Nephron (organoid): Measurements from ENCODE around the gene RELN.

Experiments used
- H3K27ac Mint-ChIP-seq, 3 experiments: 2 replicates each; pipeline ENCODE4 v1.8.0; 2020; ENCODE audit warnings: mixed read lengths in 3 of 3, mild to moderate bottlenecking in 2 of 3, moderate library complexity in 1 of 3
- H3K27me3 Mint-ChIP-seq: 2 replicates; pipeline ENCODE4 v1.8.0; 2021; ENCODE audit warnings: low read depth, mild to moderate bottlenecking, moderate library complexity, mixed read lengths
- H3K36me3 Mint-ChIP-seq: 2 replicates; pipeline ENCODE4 v1.8.0; 2020; ENCODE audit warnings: low read depth, mixed read lengths
- H3K4me1 Mint-ChIP-seq: 2 replicates; pipeline ENCODE4 v1.8.0; 2020; ENCODE audit warnings: mixed read lengths
- H3K4me3 Mint-ChIP-seq, 3 experiments: 2 replicates each; pipeline ENCODE4 v1.8.0; 2020; ENCODE audit warnings: mild to moderate bottlenecking in 3 of 3, mixed read lengths in 3 of 3, moderate library complexity in 2 of 3
- H3K9me3 Mint-ChIP-seq: 2 replicates; pipeline ENCODE4 v1.8.0; 2020; ENCODE audit warnings: mixed read lengths
- CTCF ChIP-seq, 3 experiments: fragments of 200-600 bp; sonication (generic); IDR thresholded peaks; one replicate each; pipeline ENCODE4 v1.5.0; 2021; ENCODE audit warnings: antibody characterized with exemption in 3 of 3; ENCODE audit not compliant: unreplicated experiment in 3 of 3

Gene RELN

GRCh38 chr7:103576641-103577040, 412.8 kb downstream of the RELN start:
- Mint-ChIP-seq H3K36me3 (no peaks in the 10 kb centered on the region), H3K27me3 (peaks cover 3% of the 10 kb centered on the region), H3K9me3 (no peaks in the 10 kb centered on the region), H3K4me3 (peak overlapping the region in 1 of 3 experiments; percentile 13), H3K4me1 (peaks cover 32% of the 10 kb centered on the region), H3K27ac (peak overlapping the region in 2 of 3 experiments; percentile 22 to 84)
- no peak for TF ChIP-seq CTCF (IDR thresholded peaks at IDR 0.05; ENCODE audit: unreplicated experiment in 3 of 3)

GRCh38 chr7:103574576-103574975, 414.9 kb downstream of the RELN start:
- Mint-ChIP-seq H3K27ac (peak overlapping the region in 1 of 3 experiments; percentile 72), H3K27me3 (peaks cover 3% of the 10 kb centered on the region), H3K9me3 (no peaks in the 10 kb centered on the region), H3K4me1 (peaks cover 33% of the 10 kb centered on the region), H3K4me3 (no peak overlapping the region), H3K36me3 (no peaks in the 10 kb centered on the region)
- no peak for TF ChIP-seq CTCF (IDR thresholded peaks at IDR 0.05; ENCODE audit: unreplicated experiment in 3 of 3)

- no peaks in the 10 kb centered on the region for H3K36me3 Mint-ChIP-seq
- H3K9me3 Mint-ChIP-seq = no peaks in the 10 kb centered on the region
- peak; percentile 52 to 76 (median 64) for TF ChIP-seq CTCF (IDR thresholded peaks at IDR 0.05; ENCODE audit: unreplicated experiment in 3 of 3)
- peaks cover 33% of the 10 kb centered on the region for H3K4me1 Mint-ChIP-seq
- no peak overlapping the region for H3K4me3 Mint-ChIP-seq
- H3K27me3 Mint-ChIP-seq = peaks cover 3% of the 10 kb centered on the region
- H3K27ac Mint-ChIP-seq = peak overlapping the region in 1 of 3 experiments; percentile 46
These were observed 415.9 kb downstream of the RELN start for GRCh38 chr7:103573479-103574058.

- Mint-ChIP-seq H3K36me3 (no peaks in the 10 kb centered on the region), H3K27me3 (peaks cover under 1% of the 10 kb centered on the region), H3K4me1 (peaks cover 27% of the 10 kb centered on the region), H3K4me3 (no peak overlapping the region), H3K27ac (peak overlapping the region in 2 of 3 experiments; percentile 28 to 54), H3K9me3 (no peaks in the 10 kb centered on the region)
- no peak for TF ChIP-seq CTCF (IDR thresholded peaks at IDR 0.05; ENCODE audit: unreplicated experiment in 3 of 3)
These were observed 417.9 kb downstream of the RELN start for GRCh38 chr7:103571586-103571985.

GRCh38 chr7:103569621-103570305, 419.7 kb downstream of the RELN start:
- TF ChIP-seq CTCF (IDR thresholded peaks at IDR 0.05; ENCODE audit: unreplicated experiment in 3 of 3) = no peak
- Mint-ChIP-seq H3K27ac (peak overlapping the region in 1 of 3 experiments; percentile 4), H3K36me3 (no peaks in the 10 kb centered on the region), H3K9me3 (no peaks in the 10 kb centered on the region), H3K4me3 (no peak overlapping the region), H3K27me3 (no peaks in the 10 kb centered on the region), H3K4me1 (peaks cover 19% of the 10 kb centered on the region)

- Mint-ChIP-seq H3K4me3 (no peak overlapping the region), H3K36me3 (no peaks in the 10 kb centered on the region), H3K4me1 (no peaks in the 10 kb centered on the region), H3K27me3 (peaks cover 2% of the 10 kb centered on the region), H3K27ac (no peak overlapping the region), H3K9me3 (no peaks in the 10 kb centered on the region)
- no peak for TF ChIP-seq CTCF (IDR thresholded peaks at IDR 0.05; ENCODE audit: unreplicated experiment in 3 of 3)
These were observed 425.0 kb downstream of the RELN start for GRCh38 chr7:103564416-103564815.
